H9 (cell line): Measurements from ENCODE around the gene HIC2. TPM values are rescaled to one million over a fixed set of nuclear protein-coding genes. Genes with fewer than 3 reads are reported as not detected.
"Not testable (repeated sequence)": the region's sequence is repeated elsewhere in the genome, so short reads cannot be mapped to it uniquely, and the experiment has no call there.

ENCODE experiments used
- DNase-seq: peaks from one replicate; pipeline ENCODE4 v3.0.0-alpha.2; 2017
- H2AFZ ChIP-seq: one replicate; pipeline ENCODE4 v1.6.1; 2013; ENCODE audit warnings: mild to moderate bottlenecking, low read length, control low read depth, moderate library complexity
- H2AK5ac ChIP-seq: 2 replicates; pipeline ENCODE4 v1.6.1; 2013; ENCODE audit warnings: low read length, control low read depth, mixed read lengths; ENCODE audit not compliant: insufficient read length
- H2BK120ac ChIP-seq: one replicate; pipeline ENCODE4 v1.6.1; 2013; ENCODE audit warnings: low read depth, mild to moderate bottlenecking, low read length, control low read depth, inconsistent platforms; ENCODE audit not compliant: poor library complexity, severe bottlenecking
- H2BK12ac ChIP-seq: 2 replicates; pipeline ENCODE4 v1.6.1; 2013; ENCODE audit warnings: low read length, control low read depth, mixed read lengths, low read depth; ENCODE audit not compliant: insufficient read length
- H2BK15ac ChIP-seq: 2 replicates; pipeline ENCODE4 v1.6.1; 2013; ENCODE audit warnings: low read depth, low read length, control low read depth
- H2BK20ac ChIP-seq: one replicate; pipeline ENCODE4 v1.6.1; 2013; ENCODE audit warnings: low read depth, mild to moderate bottlenecking, low read length, control low read depth, inconsistent platforms; ENCODE audit not compliant: poor library complexity, severe bottlenecking
- H2BK5ac ChIP-seq: 2 replicates; pipeline ENCODE4 v1.6.1; 2013; ENCODE audit warnings: low read length, control low read depth, mixed read lengths; ENCODE audit not compliant: insufficient read length
- H3K14ac ChIP-seq: 2 replicates; pipeline ENCODE4 v1.6.1; 2013; ENCODE audit warnings: low read length, control low read depth; ENCODE audit not compliant: insufficient read depth
- H3K18ac ChIP-seq: 2 replicates; pipeline ENCODE4 v1.6.1; 2013; ENCODE audit warnings: low read depth, mild to moderate bottlenecking, mixed read lengths, low read length, control low read depth; ENCODE audit not compliant: insufficient read length
- H3K23ac ChIP-seq: 2 replicates; pipeline ENCODE4 v1.6.1; 2013; ENCODE audit warnings: low read length, control low read depth, mixed read lengths, low read depth; ENCODE audit not compliant: insufficient read length
- H3K23me2 ChIP-seq: 2 replicates; pipeline ENCODE4 v1.6.1; 2013; ENCODE audit warnings: low read depth, mild to moderate bottlenecking, mixed read lengths, low read length, control low read depth; ENCODE audit not compliant: insufficient read length, poor library complexity, severe bottlenecking
- H3K27ac ChIP-seq: 2 replicates; pipeline ENCODE4 v1.5.1; 2013; ENCODE audit warnings: low read length, control low read depth, mixed read lengths, low read depth; ENCODE audit not compliant: insufficient read length
- H3K27me3 ChIP-seq: 2 replicates; pipeline ENCODE4 v1.6.1; 2013; ENCODE audit warnings: low read length, control low read depth, inconsistent platforms; ENCODE audit not compliant: insufficient read depth
- H3K4ac ChIP-seq: 2 replicates; pipeline ENCODE4 v1.6.1; 2013; ENCODE audit warnings: low read depth, mild to moderate bottlenecking, control low read depth, inconsistent platforms, low read length, moderate library complexity
- H3K4me1 ChIP-seq: 2 replicates; pipeline ENCODE4 v1.6.1; 2013; ENCODE audit warnings: low read length, control low read depth, inconsistent platforms; ENCODE audit not compliant: insufficient read depth
- H3K4me2 ChIP-seq: 2 replicates; pipeline ENCODE4 v1.6.1; 2013; ENCODE audit warnings: low read length, control low read depth, mixed read lengths; ENCODE audit not compliant: insufficient read length, insufficient read depth
- H3K56ac ChIP-seq: 2 replicates; pipeline ENCODE4 v1.6.1; 2013; ENCODE audit warnings: low read depth, mild to moderate bottlenecking, mixed read lengths, low read length, control low read depth; ENCODE audit not compliant: insufficient read length
- H3K79me1 ChIP-seq: 2 replicates; pipeline ENCODE4 v1.6.1; 2013; ENCODE audit warnings: low read depth, mild to moderate bottlenecking, moderate library complexity, low read length, control low read depth, inconsistent platforms; ENCODE audit not compliant: insufficient read depth, poor library complexity, severe bottlenecking
- H3K79me2 ChIP-seq: 2 replicates; pipeline ENCODE4 v1.6.1; 2013; ENCODE audit warnings: low read length, control low read depth, inconsistent platforms; ENCODE audit not compliant: insufficient read depth
- H3K9ac ChIP-seq: 2 replicates; pipeline ENCODE4 v1.6.1; 2013; ENCODE audit warnings: low read length, control low read depth, mixed read lengths; ENCODE audit not compliant: insufficient read length; ENCODE audit errors: extremely low read depth
- H3K9me3 ChIP-seq: one replicate; pipeline ENCODE4 v1.6.1; 2013; ENCODE audit warnings: low read depth, low read length, inconsistent platforms; ENCODE audit not compliant: control insufficient read depth
- H3T11ph ChIP-seq: one replicate; pipeline ENCODE4 v1.6.1; 2013; ENCODE audit warnings: mild to moderate bottlenecking, low read length, control low read depth, inconsistent platforms
- H4K20me1 ChIP-seq: one replicate; pipeline ENCODE4 v1.6.1; 2013; ENCODE audit not compliant: control insufficient read depth, insufficient read length, insufficient read depth
- H4K5ac ChIP-seq: 2 replicates; pipeline ENCODE4 v1.6.1; 2013; ENCODE audit warnings: low read depth, mild to moderate bottlenecking, mixed read lengths, low read length, control low read depth; ENCODE audit not compliant: insufficient read length
- H4K8ac ChIP-seq: replicated peaks from 2 replicates; pipeline ENCODE4 v1.6.1; 2013; ENCODE audit warnings: low read length, control low read depth, mixed read lengths, low read depth; ENCODE audit not compliant: insufficient read length
- H4K91ac ChIP-seq: 2 replicates; pipeline ENCODE4 v1.6.1; 2013; ENCODE audit warnings: low read depth, mild to moderate bottlenecking, moderate library complexity, mixed read lengths, low read length, control low read depth; ENCODE audit not compliant: insufficient read length
- H3K27ac Mint-ChIP-seq, 3 experiments: 2 replicates in 2 of 3; 3 replicates in 1 of 3; pipeline ENCODE4 v1.8.0; 2020 to 2021; ENCODE audit warnings: mixed read lengths in 3 of 3, mild to moderate bottlenecking in 1 of 3, moderate library complexity in 1 of 3
- H3K27me3 Mint-ChIP-seq: 2 replicates; pipeline ENCODE4 v1.8.0; 2021; ENCODE audit warnings: low read depth, mild to moderate bottlenecking, moderate library complexity, mixed read lengths
- H3K36me3 Mint-ChIP-seq, 3 experiments: 2 replicates in 2 of 3; 3 replicates in 1 of 3; pipeline ENCODE4 v1.8.0; 2020 to 2021; ENCODE audit warnings: low read depth in 3 of 3, mixed read lengths in 3 of 3; ENCODE audit not compliant: insufficient read depth in 1 of 3
- H3K4me1 Mint-ChIP-seq, 2 experiments: 2 replicates each; pipeline ENCODE4 v1.8.0; 2020; ENCODE audit warnings: mixed read lengths in 2 of 2
- H3K4me3 Mint-ChIP-seq, 2 experiments: 2 replicates in 1 of 2; 3 replicates in 1 of 2; pipeline ENCODE4 v1.8.0; 2020 to 2021; ENCODE audit warnings: mild to moderate bottlenecking in 2 of 2, mixed read lengths in 2 of 2, moderate library complexity in 1 of 2
- H3K9me3 Mint-ChIP-seq, 2 experiments: 2 replicates in 1 of 2; 3 replicates in 1 of 2; pipeline ENCODE4 v1.8.0; 2020; ENCODE audit warnings: mild to moderate bottlenecking in 2 of 2, mixed read lengths in 2 of 2, moderate library complexity in 1 of 2
- WGBS: extraction: QIAGEN DNeasy Blood & Tissue Kit; methylation state at CpG from one replicate; pipeline ENCODE4 v1.1.7; 2013; ENCODE audit warnings: missing lambda C conversion rate, low lambda C conversion rate, mixed read lengths; ENCODE audit not compliant: insufficient read length; ENCODE audit errors: extremely low coverage; 5-methylcytosine and 5-hydroxymethylcytosine counted together
- total RNA-seq: library from RNA; stranded (reverse); gene quantifications from 2 replicates; pipeline ENCODE4 v1.2.1, GENCODE V29; 2021

The HIC2 gene
- total RNA-seq, 1 experiment from 2014 or later: 24.9 TPM

DNA sequence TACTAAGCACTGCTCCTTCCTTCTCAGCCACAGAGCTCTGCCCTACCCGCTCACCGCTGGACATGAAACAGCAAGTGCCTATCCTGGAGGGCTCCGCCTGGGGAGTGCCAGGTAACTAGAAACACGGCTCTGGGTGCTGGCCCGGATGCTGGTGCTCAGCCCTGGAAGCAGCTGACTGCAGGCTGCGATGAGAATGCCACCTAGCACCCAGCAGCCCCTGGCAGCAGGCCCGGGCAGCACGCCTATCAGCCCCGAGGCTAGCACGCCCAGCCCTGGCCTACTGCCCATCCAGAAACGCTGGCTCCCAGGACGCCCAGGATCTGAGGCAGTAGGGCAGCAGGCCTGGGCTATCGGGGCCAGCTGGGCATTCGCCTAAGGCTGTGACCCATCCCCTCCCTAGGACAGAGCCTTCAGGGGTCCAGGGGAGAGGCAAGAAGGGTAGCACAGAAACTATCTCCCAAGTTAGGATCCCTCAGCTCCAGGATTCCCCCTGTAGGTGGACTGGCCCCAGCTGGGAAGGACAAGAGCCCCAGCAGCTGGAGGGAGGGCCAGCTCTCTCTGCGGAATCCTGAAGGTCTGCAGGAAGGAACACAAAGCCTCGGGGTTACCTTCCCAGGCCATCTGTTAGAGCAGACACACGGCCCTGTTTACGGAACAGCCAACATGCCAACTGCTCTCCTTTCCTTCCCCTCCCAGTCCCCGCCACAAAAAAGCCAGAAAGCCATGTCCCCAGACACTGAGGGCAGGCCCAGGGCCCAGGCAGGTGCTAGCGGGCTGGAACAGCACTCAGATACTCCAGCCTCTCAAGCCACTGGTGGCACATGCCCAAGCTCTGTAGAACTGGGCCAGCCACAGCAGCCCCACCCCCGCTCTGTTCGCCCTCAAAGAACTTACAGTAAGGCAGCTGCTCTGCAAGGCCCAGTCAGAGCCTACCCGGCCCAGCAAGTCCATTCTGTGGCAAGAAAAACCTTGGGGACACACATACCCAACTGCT lies 76.9 kb downstream of the HIC2 start:
- not testable (repeated sequence) for H2AFZ ChIP-seq, H2BK20ac ChIP-seq, H2BK12ac ChIP-seq, H3K4ac ChIP-seq, H3K14ac ChIP-seq, H3K27me3 Mint-ChIP-seq, H3K9me3 ChIP-seq, H3K4me1 Mint-ChIP-seq, H4K8ac ChIP-seq, H3K79me1 ChIP-seq, H3T11ph ChIP-seq, H3K79me2 ChIP-seq, DNase-seq, H3K56ac ChIP-seq, H2BK120ac ChIP-seq, H3K23ac ChIP-seq, H3K27ac ChIP-seq, H2BK5ac ChIP-seq, H3K4me2 ChIP-seq, H3K27ac Mint-ChIP-seq, H3K9me3 Mint-ChIP-seq, H2BK15ac ChIP-seq, H3K4me3 Mint-ChIP-seq, H3K36me3 Mint-ChIP-seq, H4K5ac ChIP-seq, H4K91ac ChIP-seq, H3K4me1 ChIP-seq, H3K18ac ChIP-seq, H3K9ac ChIP-seq, H3K27me3 ChIP-seq, H2AK5ac ChIP-seq, H3K23me2 ChIP-seq, H4K20me1 ChIP-seq
- WGBS: no CpG with 5 or more reads among the region's 23 CpGs

GRCh38 chr22:21497984-21498383 lies 80.8 kb downstream of the HIC2 start:
- not testable (repeated sequence) for H3K4me1 Mint-ChIP-seq, H3K4me3 Mint-ChIP-seq, H3K27me3 ChIP-seq, H3K36me3 Mint-ChIP-seq, H3K27ac ChIP-seq, H4K20me1 ChIP-seq, H3K14ac ChIP-seq, H3K9ac ChIP-seq, H3K4me2 ChIP-seq, H3K4me1 ChIP-seq, H2BK15ac ChIP-seq, H2AK5ac ChIP-seq, H3T11ph ChIP-seq, H4K8ac ChIP-seq, H3K27me3 Mint-ChIP-seq, H3K18ac ChIP-seq, H3K79me2 ChIP-seq, H3K9me3 ChIP-seq, H3K23me2 ChIP-seq, H4K5ac ChIP-seq, H2BK20ac ChIP-seq, H2BK120ac ChIP-seq, H3K79me1 ChIP-seq, H3K27ac Mint-ChIP-seq, H2BK5ac ChIP-seq, H3K23ac ChIP-seq, H3K56ac ChIP-seq, H4K91ac ChIP-seq, H2BK12ac ChIP-seq, DNase-seq, H3K4ac ChIP-seq, H2AFZ ChIP-seq, H3K9me3 Mint-ChIP-seq
- no CpG with 5 or more reads among the region's 4 CpGs for WGBS
